ENCODE data around the gene OTOA. TPM values are rescaled to one million over a fixed set of nuclear protein-coding genes. Genes with fewer than 3 reads are reported as not detected.
A peak's percentile ranks its signal among the peaks of the same experiment; 100 is the strongest.

The OTOA gene
- total and polyA plus RNA-seq, 2 of the 8 experiments (the other 6 are each of a cell fraction or from before 2014, with no cell fraction given), result 0.06 to 0.32 TPM

GRCh38 chr16:21666772-21667171, 3.0 kb downstream of the OTOA start:
- Histone ChIP-seq H3K9me3 (ENCODE audit: insufficient read depth in 2 of 2, low read depth in 1 of 2, low read length in 1 of 2) (no peaks in the 10 kb centered on the region), H3K27me3 (replicated peaks in 1 of 4; ENCODE audit: control insufficient read depth in 3 of 4, extremely low read depth in 1 of 4, insufficient read depth in 3 of 4, low read length in 3 of 4) (no peaks in the 10 kb centered on the region), H3K18ac (ENCODE audit: extremely low read depth, low read length) (no peak overlapping the region), H4K91ac (replicated peaks; ENCODE audit: insufficient read length, low read length) (no peak overlapping the region), H3K79me1 (ENCODE audit: low read depth, low read length) (no peaks in the 10 kb centered on the region), H3K4ac (replicated peaks; ENCODE audit: insufficient read length, low read depth, low read length) (no peak overlapping the region), H2BK12ac (ENCODE audit: low read depth, low read length) (no peak overlapping the region), H3K9ac (replicated peaks in 1 of 4; ENCODE audit: extremely low read depth in 1 of 4, low read depth in 3 of 4, low read length in 3 of 4) (no peak overlapping the region), H2BK120ac (replicated peaks; ENCODE audit: low read depth, low read length) (no peak overlapping the region), H3K23me2 (ENCODE audit: low read depth, low read length) (no peaks in the 10 kb centered on the region; the same call in 1 of the 2 replicates), H3K56ac (replicated peaks; ENCODE audit: insufficient read length, low read depth, low read length) (no peak overlapping the region), H2BK5ac (ENCODE audit: low read depth, low read length) (peak overlapping the region; percentile 49; the same call in 1 of the 2 replicates), H3K4me3 (ENCODE audit: extremely low read depth in 1 of 4, insufficient read depth in 2 of 4, low read depth in 3 of 4, low read length in 4 of 4) (no peak overlapping the region), H3K27ac (ENCODE audit: low read depth, low read length) (no peak overlapping the region), H2BK15ac (ENCODE audit: low read length) (no peak overlapping the region), H3K14ac (ENCODE audit: insufficient read length) (no peak overlapping the region), H2AK5ac (ENCODE audit: low read depth, low read length) (no peak overlapping the region), H3K23ac (ENCODE audit: insufficient read length) (no peak overlapping the region), H2BK20ac (ENCODE audit: low read length) (no peak overlapping the region), H4K20me1 (replicated peaks in 1 of 2; ENCODE audit: control insufficient read depth in 1 of 2, insufficient read depth in 2 of 2, low read length in 2 of 2) (no peaks in the 10 kb centered on the region), H2AFZ (ENCODE audit: low read length) (peak overlapping the region; percentile 89), H3K4me2 (ENCODE audit: insufficient read depth in 1 of 2, low read depth in 2 of 2, low read length in 2 of 2) (peak overlapping the region; percentile 8 to 31; a peak in 2 of 4 replicates), H3K36me3 (ENCODE audit: control insufficient read depth in 2 of 4, insufficient read depth in 4 of 4, low read length in 3 of 4) (no peaks in the 10 kb centered on the region), H4K8ac (ENCODE audit: extremely low read depth, insufficient read depth, low read length) (no peak overlapping the region), H3K4me1 (replicated peaks in 1 of 4; ENCODE audit: control insufficient read depth in 3 of 4, insufficient read depth in 4 of 4, low read length in 3 of 4) (peaks cover 0 to 9% (median 2%) of the 10 kb centered on the region in 4 experiments; a peak in 4 of 7 replicates), H3K79me2 (ENCODE audit: control insufficient read depth in 1 of 2, insufficient read depth in 2 of 2, low read length in 2 of 2) (no peaks in the 10 kb centered on the region), H4K5ac (ENCODE audit: insufficient read length, low read depth, low read length) (no peak overlapping the region)
- FAIRE-seq, result no peak
- WGBS, 2 experiments (ENCODE audit: extremely low coverage in 1 of 2, insufficient coverage in 1 of 2, insufficient read length in 1 of 2, insufficient replicate concordance in 2 of 2, low coverage in 1 of 2, low lambda C conversion rate in 2 of 2, missing lambda C conversion rate in 1 of 2), result 38% methylated on average over 3 of the region's 3 CpGs; no CpG with 5 or more reads in 1 of the 2 experiments
- ChIA-PET POLR2A (ENCODE audit: partially characterized antibody) (interaction anchor here (0.7 kb wide), 1 partner anchor 1290 kb away, joined by 4 read pairs; no protein-coding TSS in a partner anchor), CTCF (ENCODE audit: partially characterized antibody) (interaction anchor here (1.0 to 3.2 kb wide), 3 partner anchors 9 to 34 kb away, joined by 3 to 13 read pairs (median 6); no protein-coding TSS in a partner anchor)
- no peak for DNase-seq (ENCODE audit: low read depth in 1 of 2, low spot score in 2 of 2)
- TF ChIP-seq YY1 (IDR thresholded peaks at IDR 0.05; ENCODE audit: low read depth, low read length) (no peak), RBBP5 (IDR thresholded peaks at IDR 0.05; ENCODE audit: borderline replicate concordance, low read depth, low read length) (no peak), PHF8 (conservative IDR thresholded peaks at IDR 0.05; ENCODE audit: low read depth, low read length) (no peak), KDM1A (IDR thresholded peaks at IDR 0.05; ENCODE audit: borderline replicate concordance, low read length) (no peak), RAD21 (IDR thresholded peaks at IDR 0.05 in 1 of 2, conservative IDR thresholded peaks at IDR 0.05 in 1 of 2; ENCODE audit: low read depth in 2 of 2, low read length in 2 of 2) (no peak), SIX5 (IDR thresholded peaks at IDR 0.05; ENCODE audit: low read depth, low read length) (no peak), SUZ12 (IDR thresholded peaks at IDR 0.05; ENCODE audit: low read length) (no peak)

Measured in H1 (cell line).